HL-60 (cell line): ENCODE data around the gene PCIF1.
"Not testable (repeated sequence)": the region's sequence is repeated elsewhere in the genome, so short reads cannot be mapped to it uniquely, and the experiment has no call there.

Experiments
- DNase-seq, 2 experiments: peaks; one replicate each; pipeline ENCODE4 v3.0.0-alpha.2; 2010 to 2020; ENCODE audit warnings: low read depth in 1 of 2, low spot score in 1 of 2
- H3K27ac ChIP-seq: fragments of 250-450 bp; sonication (Bioruptor Pico); replicated peaks from 2 replicates; pipeline ENCODE4 v1.5.1; 2020; ENCODE audit warnings: mild to moderate bottlenecking, moderate library complexity
- H3K27me3 ChIP-seq: fragments of 250-450 bp; sonication (Bioruptor Pico); 2 replicates; pipeline ENCODE4 v1.5.1; 2021; ENCODE audit warnings: mild to moderate bottlenecking, moderate library complexity; ENCODE audit not compliant: insufficient read depth, poor library complexity, severe bottlenecking
- H3K4me3 ChIP-seq: replicated peaks from 2 replicates; pipeline ENCODE4 v1.5.1; 2011; ENCODE audit warnings: mild to moderate bottlenecking, control low read depth, low read length; ENCODE audit not compliant: insufficient read depth
- CTCF ChIP-seq: IDR thresholded peaks from one replicate; pipeline ENCODE4 v1.5.1; 2011; ENCODE audit warnings: low read length, control low read depth, inconsistent platforms; ENCODE audit not compliant: insufficient read depth
- GABPA ChIP-seq: IDR thresholded peaks from 2 replicates; pipeline ENCODE4 v1.6.1; 2012; ENCODE audit warnings: low read depth
- POLR2AphosphoS5 ChIP-seq: IDR thresholded peaks from 2 replicates; pipeline ENCODE4 v1.6.1; 2012; ENCODE audit warnings: low read depth
- REST ChIP-seq: IDR thresholded peaks from 2 replicates; pipeline ENCODE4 v1.6.1; 2012; ENCODE audit warnings: low read depth; ENCODE audit not compliant: insufficient replicate concordance
- SPI1 ChIP-seq: IDR thresholded peaks from 2 replicates; pipeline ENCODE4 v1.6.1; 2012; ENCODE audit warnings: low read depth, mild to moderate bottlenecking, borderline replicate concordance

PCIF1 gene

GRCh38 chr20:45931680-45932079, 2.8 kb upstream of the PCIF1 start:
- not testable (repeated sequence) for H3K27me3 ChIP-seq, H3K27ac ChIP-seq

GRCh38 chr20:45933266-45934045, 1.0 kb upstream of the PCIF1 start:
- no peak for TF ChIP-seq CTCF
- TF ChIP-seq GABPA = no peak
- no peak for TF ChIP-seq REST
- no peak for TF ChIP-seq POLR2AphosphoS5
- no peak for TF ChIP-seq SPI1
- H3K27ac ChIP-seq = peak overlapping the region; percentile 100

More at GRCh38 chr20:45931680-45932079, 2.8 kb upstream of the PCIF1 start:
- H3K4me3 ChIP-seq, DNase-seq: not testable (repeated sequence)

GRCh38 chr20:45934046-45934585, 367 bp upstream of the PCIF1 start:
- DNase-seq = peak in 1 of 2 experiments; percentile 49
- peak overlapping the region; percentile 96 for H3K4me3 ChIP-seq
- TF ChIP-seq GABPA = no peak
- no peak for TF ChIP-seq POLR2AphosphoS5
- no peak for TF ChIP-seq CTCF
- TF ChIP-seq REST = no peak
- no peak for TF ChIP-seq SPI1
- no peaks in the 10 kb centered on the region for H3K27me3 ChIP-seq
- peak overlapping the region; percentile 100 for H3K27ac ChIP-seq

More at GRCh38 chr20:45933266-45934045, 1.0 kb upstream of the PCIF1 start:
- Histone ChIP-seq H3K4me3 (peak overlapping the region; percentile 96), H3K27me3 (no peaks in the 10 kb centered on the region)
- DNase-seq = peak; percentile 72 to 87

- TF ChIP-seq SPI1 = 0 out of 2 replicates have a peak, but pooled peaks have one; percentile 8
- no peak for TF ChIP-seq GABPA
- Histone ChIP-seq H3K27me3 (no peaks in the 10 kb centered on the region), H3K27ac (peak overlapping the region; percentile 58), H3K4me3 (peak overlapping the region; percentile 86)
- no peak for DNase-seq
These were observed 1.0 kb downstream of the PCIF1 start for GRCh38 chr20:45935416-45936046.
